WTC11 (cell line): ENCODE measurements around the gene SCYL3. TPM values are rescaled to one million over a fixed set of nuclear protein-coding genes. Genes with fewer than 3 reads are reported as not detected.
A peak's percentile ranks its signal among the peaks of the same experiment; 100 is the strongest.
"Not testable (repeated sequence)": the region's sequence is repeated elsewhere in the genome, so short reads cannot be mapped to it uniquely, and the experiment has no call there.

Experiments used
- ATAC-seq: fragments of 200-7000 bp; cut with Tn5 transposase; 2 replicates; pipeline ENCODE4 v1.10.0; 2021; ENCODE audit warnings: mild to moderate bottlenecking, moderate library complexity
- CTCF ChIA-PET: fragments of 300-600 bp; sonication (Branson Sonifier 250); formaldehyde crosslinking; loops from one replicate; lab custom pipeline; 2021; ENCODE audit warnings: antibody characterized with exemption; lab: Charles Lee
- POLR2A ChIA-PET: fragments of 350-600 bp; sonication (Branson Sonifier 250); formaldehyde crosslinking; loops from one replicate; lab custom pipeline; 2021; ENCODE audit warnings: antibody characterized with exemption; lab: Charles Lee
- DNase-seq: peaks from one replicate; pipeline ENCODE4 v3.0.0; 2021; ENCODE audit warnings: low spot score
- H3K27ac Mint-ChIP-seq: 2 replicates; pipeline ENCODE4 v1.8.0; 2021; ENCODE audit warnings: mixed read lengths
- H3K27me3 Mint-ChIP-seq: 2 replicates; pipeline ENCODE4 v1.8.0; 2021; ENCODE audit warnings: low read depth, mild to moderate bottlenecking, moderate library complexity, mixed read lengths
- H3K36me3 Mint-ChIP-seq: 2 replicates; pipeline ENCODE4 v1.8.0; 2021; ENCODE audit warnings: mixed read lengths
- H3K4me1 Mint-ChIP-seq: 2 replicates; pipeline ENCODE4 v1.8.0; 2022; ENCODE audit warnings: mixed read lengths
- H3K4me3 Mint-ChIP-seq: 2 replicates; pipeline ENCODE4 v1.8.0; 2021; ENCODE audit warnings: mild to moderate bottlenecking, moderate library complexity, mixed read lengths
- H3K9me3 Mint-ChIP-seq: 2 replicates; pipeline ENCODE4 v1.8.0; 2021; ENCODE audit warnings: mixed read lengths
- AFF4 ChIP-seq: sonication (generic); formaldehyde crosslinking; IDR thresholded peaks from 2 replicates; pipeline ENCODE4 v1.8.1; 2023; ENCODE audit warnings: mild to moderate bottlenecking, missing genetic modification reagents, borderline replicate concordance
- CBFB ChIP-seq: sonication (generic); formaldehyde crosslinking; IDR thresholded peaks from 2 replicates; pipeline ENCODE4 v1.8.1; 2022; ENCODE audit warnings: mild to moderate bottlenecking, low read depth, missing genetic modification reagents
- CTCF ChIP-seq: fragments of 200-600 bp; IDR thresholded peaks from 2 replicates; pipeline ENCODE4 v1.8.0; 2022; ENCODE audit warnings: antibody characterized with exemption
- EMX1 ChIP-seq: fragments of 250-450 bp; sonication (Bioruptor Pico); IDR thresholded peaks from 2 replicates; pipeline ENCODE4 v1.8.0; 2021; ENCODE audit warnings: mild to moderate bottlenecking
- GRHL2 ChIP-seq: fragments of 250-450 bp; sonication (Bioruptor Pico); IDR thresholded peaks from 2 replicates; pipeline ENCODE4 v1.8.0; 2022; ENCODE audit warnings: mild to moderate bottlenecking, moderate library complexity; ENCODE audit not compliant: insufficient replicate concordance, severe bottlenecking
- GTF2I ChIP-seq: fragments of 250-450 bp; sonication (Bioruptor Pico); conservative IDR thresholded peaks from 2 replicates; pipeline ENCODE4 v1.4.0; 2021; ENCODE audit warnings: mild to moderate bottlenecking
- HMGA2 ChIP-seq: fragments of 250-450 bp; sonication (Bioruptor Pico); IDR thresholded peaks from 2 replicates; pipeline ENCODE4 v1.4.0; 2021; ENCODE audit warnings: mild to moderate bottlenecking, moderate library complexity
- IRF2 ChIP-seq: sonication (generic); formaldehyde crosslinking; IDR thresholded peaks from 2 replicates; pipeline ENCODE4 v1.8.0; 2022; ENCODE audit warnings: low read depth, missing genetic modification reagents, borderline replicate concordance
- MAX ChIP-seq: sonication (generic); formaldehyde crosslinking; IDR thresholded peaks from 2 replicates; pipeline ENCODE4 v1.8.0; 2022; ENCODE audit warnings: mild to moderate bottlenecking, missing genetic modification reagents
- MXD4 ChIP-seq: fragments of 250-450 bp; sonication (Bioruptor Pico); IDR thresholded peaks from 2 replicates; pipeline ENCODE4 v1.8.0; 2021; ENCODE audit warnings: mild to moderate bottlenecking, moderate library complexity, borderline replicate concordance
- NR1H2 ChIP-seq: sonication (generic); formaldehyde crosslinking; IDR thresholded peaks from 2 replicates; pipeline ENCODE4 v1.9.0; 2021; ENCODE audit warnings: mild to moderate bottlenecking, moderate library complexity, missing genetic modification reagents
- ZNF532 ChIP-seq: fragments of 250-450 bp; sonication (Bioruptor Pico); IDR thresholded peaks from 2 replicates; pipeline ENCODE4 v1.9.0; 2021; ENCODE audit warnings: mild to moderate bottlenecking, borderline replicate concordance
- ZSCAN18 ChIP-seq: fragments of 250-450 bp; sonication (Bioruptor Pico); IDR thresholded peaks from 2 replicates; pipeline ENCODE4 v2.1.2; 2022; ENCODE audit warnings: mild to moderate bottlenecking, moderate library complexity
- total RNA-seq: library from RNA; stranded (reverse); gene quantifications from 3 replicates; pipeline ENCODE4 v1.2.3, GENCODE V29; 2021

Gene SCYL3
- total RNA-seq, 1 experiment from 2014 or later = 5.3 TPM

- no peak for TF ChIP-seq ZSCAN18
These were observed 79.4 kb downstream of the SCYL3 start (continued) for GRCh38 chr1:169814265-169814664.

- H3K4me1 Mint-ChIP-seq = no peaks in the 10 kb centered on the region
- no peak for DNase-seq
- no peaks in the 10 kb centered on the region for H3K27me3 Mint-ChIP-seq
- TF ChIP-seq GTF2I (CRISPR knock-in tag) (no peak), EMX1 (no peak)
- ChIA-PET POLR2A (no interaction called here), CTCF (no interaction called here)
- no peak overlapping the region for H3K27ac Mint-ChIP-seq
- no peak overlapping the region for H3K4me3 Mint-ChIP-seq
- ATAC-seq = no peak
- peaks cover 24% of the 10 kb centered on the region for H3K9me3 Mint-ChIP-seq
- peaks cover 49% of the 10 kb centered on the region for H3K36me3 Mint-ChIP-seq
These were observed 81.6 kb downstream of the SCYL3 start for GRCh38 chr1:169812131-169812530.

GRCh38 chr1:169811418-169812035 lies 82.2 kb downstream of the SCYL3 start:
- H3K4me3 Mint-ChIP-seq, DNase-seq, POLR2A ChIA-PET, H3K27me3 Mint-ChIP-seq, ATAC-seq, CTCF ChIA-PET, H3K4me1 Mint-ChIP-seq, H3K27ac Mint-ChIP-seq: not testable (repeated sequence)
- Mint-ChIP-seq H3K36me3 (peaks cover 47% of the 10 kb centered on the region), H3K9me3 (peaks cover 20% of the 10 kb centered on the region)

- no peak overlapping the region for H3K4me3 Mint-ChIP-seq
- H3K27me3 Mint-ChIP-seq = no peaks in the 10 kb centered on the region
- H3K9me3 Mint-ChIP-seq = peaks cover 6% of the 10 kb centered on the region
- H3K36me3 Mint-ChIP-seq = peaks cover 34% of the 10 kb centered on the region
- no peak overlapping the region for H3K27ac Mint-ChIP-seq
- CTCF ChIA-PET = interaction anchor here (0.6 to 2.5 kb wide), 8 partner anchors 14 to 1859 kb away, joined by 3 to 13 read pairs (median 4); partner anchors contain the start of genes F5 and METTL18
- DNase-seq (no peak), ATAC-seq (no peak)
- POLR2A ChIA-PET = no interaction called here
- TF ChIP-seq ZNF532 (CRISPR knock-in tag) (no peak), IRF2 (CRISPR knock-in tag) (no peak), CTCF (peak; percentile 45)
- H3K4me1 Mint-ChIP-seq = no peaks in the 10 kb centered on the region
These were observed 84.2 kb downstream of the SCYL3 start for GRCh38 chr1:169809370-169810095.

- H3K36me3 Mint-ChIP-seq = peaks cover 29% of the 10 kb centered on the region
- no peak overlapping the region for H3K4me3 Mint-ChIP-seq
- CTCF ChIA-PET = no interaction called here
- no peak for TF ChIP-seq NR1H2 (CRISPR knock-in tag)
- no peak for TF ChIP-seq MAX (CRISPR knock-in tag)
- TF ChIP-seq MXD4 (CRISPR knock-in tag) = no peak
- no peak for TF ChIP-seq CBFB (CRISPR knock-in tag)
- no peak for TF ChIP-seq GRHL2 (CRISPR knock-in tag)
- no peak for TF ChIP-seq AFF4 (CRISPR knock-in tag)
- TF ChIP-seq HMGA2 = no peak
- DNase-seq (no peak), ATAC-seq (no peak)
- H3K9me3 Mint-ChIP-seq = no peaks in the 10 kb centered on the region
- H3K4me1 Mint-ChIP-seq = no peaks in the 10 kb centered on the region
- POLR2A ChIA-PET = no interaction called here
- H3K27me3 Mint-ChIP-seq = no peaks in the 10 kb centered on the region
- no peak overlapping the region for H3K27ac Mint-ChIP-seq
These were observed 88.8 kb downstream of the SCYL3 start for GRCh38 chr1:169804941-169805340.
